LNCAP (cell line): ENCODE measurements around the gene UBQLN4.

ENCODE experiments used
- TF ChIP-seq, protein P1 (sequence below): fragments of 450-650 bp; IDR thresholded peaks from 2 replicates; pipeline ENCODE4 v1.5.1; 2017; ENCODE audit warnings: mild to moderate bottlenecking

Gene UBQLN4

DNA sequence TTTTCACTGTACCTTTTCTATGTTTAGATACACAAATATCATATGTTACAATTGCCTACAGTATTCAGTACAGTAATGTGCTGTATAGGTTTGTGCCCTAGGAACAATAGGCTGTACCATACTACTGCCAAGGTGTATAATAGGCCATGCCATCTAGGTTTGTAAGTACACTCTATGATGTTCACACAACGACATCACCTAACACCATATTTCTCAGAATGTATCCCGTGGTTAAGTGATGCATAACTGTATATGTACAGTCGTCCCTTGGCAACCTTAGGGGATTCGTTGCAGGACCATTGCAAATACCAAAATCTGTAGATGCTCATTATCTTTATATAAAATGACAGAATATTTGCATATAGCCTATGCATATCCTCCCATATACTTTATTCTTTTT, 27.0 kb downstream of the UBQLN4 start:
- TF ChIP-seq, protein P1, sequence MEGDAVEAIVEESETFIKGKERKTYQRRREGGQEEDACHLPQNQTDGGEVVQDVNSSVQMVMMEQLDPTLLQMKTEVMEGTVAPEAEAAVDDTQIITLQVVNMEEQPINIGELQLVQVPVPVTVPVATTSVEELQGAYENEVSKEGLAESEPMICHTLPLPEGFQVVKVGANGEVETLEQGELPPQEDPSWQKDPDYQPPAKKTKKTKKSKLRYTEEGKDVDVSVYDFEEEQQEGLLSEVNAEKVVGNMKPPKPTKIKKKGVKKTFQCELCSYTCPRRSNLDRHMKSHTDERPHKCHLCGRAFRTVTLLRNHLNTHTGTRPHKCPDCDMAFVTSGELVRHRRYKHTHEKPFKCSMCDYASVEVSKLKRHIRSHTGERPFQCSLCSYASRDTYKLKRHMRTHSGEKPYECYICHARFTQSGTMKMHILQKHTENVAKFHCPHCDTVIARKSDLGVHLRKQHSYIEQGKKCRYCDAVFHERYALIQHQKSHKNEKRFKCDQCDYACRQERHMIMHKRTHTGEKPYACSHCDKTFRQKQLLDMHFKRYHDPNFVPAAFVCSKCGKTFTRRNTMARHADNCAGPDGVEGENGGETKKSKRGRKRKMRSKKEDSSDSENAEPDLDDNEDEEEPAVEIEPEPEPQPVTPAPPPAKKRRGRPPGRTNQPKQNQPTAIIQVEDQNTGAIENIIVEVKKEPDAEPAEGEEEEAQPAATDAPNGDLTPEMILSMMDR = no peak

DNA sequence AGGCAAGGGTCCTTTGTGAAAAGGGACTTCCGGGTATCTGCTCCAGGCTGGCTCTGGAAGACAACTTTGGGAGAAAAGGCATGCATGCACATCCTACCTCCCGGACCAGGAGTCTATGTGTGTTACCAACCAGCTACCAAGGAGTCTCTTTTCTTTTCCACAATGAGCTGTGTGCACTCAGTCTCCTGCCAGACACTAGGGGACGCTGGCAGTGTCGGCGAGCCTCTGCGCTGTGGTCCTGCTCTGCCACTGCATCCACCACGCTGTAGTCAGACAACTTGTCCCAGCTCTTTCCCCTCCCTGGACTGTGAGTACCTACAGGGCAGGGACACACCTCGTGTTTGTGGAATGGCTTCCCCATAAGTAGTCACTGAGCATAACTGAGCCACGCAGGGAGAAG, 27.7 kb downstream of the UBQLN4 start:
- TF ChIP-seq, protein P1 = peak; percentile 22; the same call in 1 of the 2 replicates

- TF ChIP-seq, protein P1 = no peak
These were observed 28.8 kb downstream of the UBQLN4 start for GRCh38 chr1:156024801-156025200.

- TF ChIP-seq, protein P1 = no peak
These were observed 31.6 kb downstream of the UBQLN4 start for GRCh38 chr1:156021954-156022353.

DNA sequence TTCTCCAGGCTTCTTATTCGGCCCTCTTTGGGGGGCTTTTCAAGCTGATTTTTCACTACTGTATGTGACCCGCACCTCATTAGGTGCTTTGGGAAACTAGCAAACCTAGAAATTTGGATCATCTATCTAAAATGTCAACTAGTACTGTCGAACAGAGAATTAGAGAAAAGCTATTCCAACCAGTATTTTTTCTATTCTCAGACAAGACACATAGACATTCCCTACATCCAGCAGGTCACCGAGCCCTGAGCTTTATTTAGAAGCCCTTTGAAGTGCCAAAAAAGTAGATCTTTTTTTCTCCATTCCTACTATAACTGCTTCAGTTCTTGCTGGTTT, 32.5 kb downstream of the UBQLN4 start:
- TF ChIP-seq, protein P1 = no peak

DNA sequence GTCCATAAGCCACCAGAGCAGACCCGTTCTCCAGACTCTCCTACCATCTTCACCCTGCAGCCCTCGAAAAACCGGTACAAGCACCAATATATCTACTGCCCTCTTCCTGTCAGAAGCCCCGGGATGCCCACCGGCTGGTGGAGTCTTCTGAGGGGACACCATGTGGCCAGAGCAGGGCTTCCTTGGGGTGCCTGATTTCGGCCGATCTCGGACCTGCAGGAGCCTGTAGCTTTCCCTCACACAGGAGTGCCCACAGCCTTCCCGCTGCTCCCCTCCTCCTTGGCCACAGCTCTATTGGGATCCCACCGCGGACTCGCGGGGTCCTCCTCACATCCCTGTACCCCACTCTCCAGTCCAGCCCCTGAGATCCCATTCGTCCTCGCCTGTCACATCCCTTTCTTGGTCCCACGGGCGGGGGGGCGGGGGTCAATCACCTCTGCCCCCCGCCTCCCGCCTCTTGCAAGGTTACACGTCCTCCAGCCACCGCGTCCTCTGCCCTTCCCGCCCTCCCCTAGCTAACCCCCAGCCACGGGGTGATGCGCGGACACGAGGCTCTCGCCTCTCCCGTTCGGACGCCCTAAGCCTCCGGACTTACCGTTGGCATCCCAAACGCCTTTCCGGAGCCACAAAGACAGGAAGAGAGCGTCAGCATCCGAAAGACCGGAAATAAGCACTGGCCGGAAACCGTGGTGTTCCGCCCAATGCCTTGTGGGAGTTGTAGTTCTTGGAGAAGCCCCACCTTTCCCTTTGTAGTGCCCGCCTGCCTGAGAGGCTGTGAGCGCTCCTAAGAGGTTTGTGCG, 33.1 kb downstream of the UBQLN4 start, which contains the start of gene SSR2:
Gene SSR2 (minus strand): TSS at position 659 of the 800 bp plus-strand sequence. CDS start 784 bp downstream, outside the sequence.
- TF ChIP-seq, protein P1 = no peak

DNA sequence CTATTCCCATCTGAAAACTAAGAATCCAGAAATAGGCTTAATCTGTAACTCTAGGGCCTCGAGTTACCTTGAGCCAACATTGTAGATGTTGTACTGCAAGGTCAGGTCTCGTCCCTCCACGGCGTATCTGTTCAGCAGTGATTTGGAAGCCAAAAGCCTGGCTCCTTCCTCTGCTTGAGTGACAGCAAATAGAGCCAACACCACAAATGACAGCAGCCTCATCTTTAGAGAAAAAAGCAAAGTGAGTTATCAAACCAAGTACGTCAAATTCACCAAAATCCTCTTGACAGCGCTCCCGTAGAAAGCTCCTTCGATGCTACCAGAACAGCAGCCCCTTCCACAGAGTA, 33.7 kb downstream of the UBQLN4 start:
- TF ChIP-seq, protein P1 = no peak
